K562 (cell line): ENCODE results near the gene RNF152. TPM values are rescaled to one million over a fixed set of nuclear protein-coding genes. Genes with fewer than 3 reads are reported as not detected.

Experiments used
- ATAC-seq: fragments of 200-7000 bp; cut with Tn5 transposase; 3 replicates; pipeline ENCODE4 v1.9.1; 2020; ENCODE audit warnings: moderate library complexity
- BruUV-seq: library from RNA; stranded (reverse); fragments of 400-500 nt; replicated peaks from 2 replicates; lab custom pipeline; 2021; lab: Mats Ljungman, UMichigan
- CTCF ChIA-PET: fragments of 300-600 bp; formaldehyde crosslinking; extraction: SDS; loops from one replicate; lab custom pipeline; 2021; ENCODE audit warnings: low intra/inter-chr PET ratio; lab: Yijun Ruan, JAX
- POLR2A ChIA-PET: fragments of 300-600, 350-650 bp; sonication (Branson Sonifier 250); formaldehyde crosslinking; extraction: SDS; loops from one replicate; lab custom pipeline; 2021; ENCODE audit warnings: antibody characterized with exemption, inconsistent platforms; lab: Yijun Ruan, JAX
- DNase-seq, 4 experiments: peaks; one replicate each; pipeline versions ENCODE4 v3.0.0 to v3.0.0-alpha.2; 2011 to 2018; ENCODE audit warnings: low spot score in 3 of 4, mixed read lengths in 3 of 4; ENCODE audit errors: extremely low read depth in 1 of 4
- FAIRE-seq: peaks from 2 replicates; lab custom pipeline; 2011; peaks lifted over from hg19 to GRCh38; lab: Jason Lieb, UNC
- H2AFZ ChIP-seq: 2 replicates; pipeline ENCODE4 v1.6.0; 2011; ENCODE audit warnings: low read depth, low read length, control low read depth, inconsistent platforms
- H3K27ac ChIP-seq: fragments of 200-600 bp; 3 replicates; pipeline ENCODE4 v1.8.0; 2011; ENCODE audit warnings: low read depth, mild to moderate bottlenecking, control low read depth, inconsistent platforms, low read length, moderate library complexity, mixed read lengths; ENCODE audit errors: extremely low read depth
- H3K27me3 ChIP-seq, 2 experiments: fragments of 300-600 bp in 1 of 2; 2 replicates in 1 of 2; 3 replicates in 1 of 2; pipeline versions ENCODE4 v1.6.0 to v1.8.0; 2011; ENCODE audit warnings: inconsistent platforms in 2 of 2, low read length in 2 of 2, mild to moderate bottlenecking in 1 of 2, mixed read lengths in 1 of 2, moderate library complexity in 1 of 2; ENCODE audit not compliant: control insufficient read depth in 2 of 2, insufficient read depth in 2 of 2
- H3K36me3 ChIP-seq: fragments of 300-600 bp; 3 replicates; pipeline ENCODE4 v1.8.0; 2011; ENCODE audit warnings: mild to moderate bottlenecking, low read length, inconsistent platforms; ENCODE audit not compliant: control insufficient read depth, insufficient read depth
- H3K4me1 ChIP-seq, 2 experiments: fragments of 200-600 bp in 1 of 2; replicated peaks in 1 of 2; 2 replicates in 1 of 2; 3 replicates in 1 of 2; pipeline versions ENCODE4 v1.5.1 to v1.8.0; 2011; ENCODE audit warnings: inconsistent platforms in 2 of 2, low read length in 2 of 2, mild to moderate bottlenecking in 1 of 2, mixed read lengths in 1 of 2, moderate library complexity in 1 of 2; ENCODE audit not compliant: control insufficient read depth in 2 of 2, insufficient read depth in 2 of 2
- H3K4me2 ChIP-seq: 2 replicates; pipeline ENCODE4 v1.6.1; 2011; ENCODE audit warnings: low read length, control low read depth, inconsistent platforms, mixed read lengths; ENCODE audit not compliant: insufficient read depth
- H3K4me3 ChIP-seq: fragments of 200-600 bp; sonication (generic), shearing (Covaris generic); 2 replicates; pipeline ENCODE4 v1.5.1; 2016; ENCODE audit warnings: control low read depth, inconsistent platforms
- H3K79me2 ChIP-seq: fragments of 200-600 bp; 3 replicates; pipeline ENCODE4 v1.8.0; 2011; ENCODE audit warnings: low read length, inconsistent platforms; ENCODE audit not compliant: control insufficient read depth, insufficient read depth
- H3K9ac ChIP-seq, 2 experiments: 2 replicates each; pipeline versions ENCODE4 v1.6.0 to v1.6.1; 2011; ENCODE audit warnings: low read depth in 2 of 2, low read length in 2 of 2, control low read depth in 1 of 2, inconsistent platforms in 1 of 2, mild to moderate bottlenecking in 1 of 2, mixed read lengths in 1 of 2; ENCODE audit not compliant: insufficient read depth in 1 of 2
- H3K9me1 ChIP-seq: one replicate; pipeline ENCODE4 v1.6.0; 2011; ENCODE audit warnings: inconsistent platforms, mild to moderate bottlenecking, low read length, moderate library complexity; ENCODE audit not compliant: control insufficient read depth, insufficient read depth
- H3K9me3 ChIP-seq: replicated peaks from 2 replicates; pipeline ENCODE4 v1.5.1; 2011; ENCODE audit warnings: low read depth, low read length, inconsistent platforms; ENCODE audit not compliant: control insufficient read depth, insufficient read depth
- H4K20me1 ChIP-seq: replicated peaks from 2 replicates; pipeline ENCODE4 v1.6.1; 2011; ENCODE audit warnings: low read length, inconsistent platforms, mixed read lengths; ENCODE audit not compliant: control insufficient read depth, insufficient read depth
- HMGN3 ChIP-seq: IDR thresholded peaks from 2 replicates; pipeline ENCODE4 v1.6.1; 2011; ENCODE audit warnings: borderline replicate concordance, low read depth, mild to moderate bottlenecking, mixed read lengths, low read length; ENCODE audit not compliant: insufficient read length; ENCODE audit errors: extremely low read depth
- IFI16 ChIP-seq: fragments of 250-450 bp; sonication (Bioruptor Pico); IDR thresholded peaks from 2 replicates; pipeline ENCODE4 v2.1.2; 2022; ENCODE audit warnings: mild to moderate bottlenecking, inconsistent platforms
- PRDM10 ChIP-seq: fragments of 450-650 bp; IDR thresholded peaks from 2 replicates; pipeline ENCODE4 v1.6.1; 2018; ENCODE audit not compliant: partially characterized antibody
- ZNF165 ChIP-seq: fragments of 250-450 bp; sonication (Bioruptor Pico); IDR thresholded peaks from 2 replicates; pipeline ENCODE4 v1.4.0; 2020; ENCODE audit warnings: borderline replicate concordance
- WGBS: fragments of 100-300 bp; shearing (Covaris generic); methylation state at CpG from one replicate; pipeline ENCODE4 v1.1.6; 2016; ENCODE audit warnings: low coverage, mixed read lengths; ENCODE audit not compliant: insufficient coverage; ENCODE audit errors: missing lambda C conversion rate; 5-methylcytosine and 5-hydroxymethylcytosine counted together
- in situ Hi-C: fragments of 300-500 bp; cut with MboI; formaldehyde crosslinking; loops from 4 replicates; pipeline ENCODE4 v1.15.0; 2018; ENCODE audit warnings: inconsistent platforms, mixed read lengths
- intact Hi-C: fragments of 100-400 bp; cut with micrococcal nuclease; formaldehyde crosslinking; loops from 2 replicates; pipeline ENCODE4 v1.14.2; 2022
- polyA plus RNA-seq, 8 experiments: library from polyadenylated mRNA; depleted of rRNA in 4 of 8; stranded (reverse) in 5 of 8; unstranded in 3 of 8; fragments of >200 nt; fragmentation: Nextera tagmentation in 2 of 8; fragmentation: Illumina TruSeq in 1 of 8; extraction: Ambion mirVana in 2 of 8; extraction: Trizol in 1 of 8; gene quantifications; 2 replicates each; pipeline versions ENCODE4 v1.2.1 to v1.2.3, GENCODE V29; 2011 to 2014; ENCODE audit warnings: inconsistent platforms in 1 of 8, missing spikeins in 1 of 8
- total RNA-seq, 7 experiments: library from RNA; depleted of rRNA in 6 of 7; stranded (reverse); fragments of >200 nt in 6 of 7; fragmentation: Illumina TruSeq in 2 of 7; extraction: Trizol in 2 of 7; gene quantifications; 2 replicates each; pipeline versions ENCODE4 v1.2.1 to v1.2.3, GENCODE V29; 2011 to 2021; ENCODE audit warnings: low replicate concordance in 1 of 7

RNF152 gene
- total and polyA plus RNA-seq, 9 of the 15 experiments (the other 6 are each of a cell fraction or from before 2014, with no cell fraction given) = 0.04 to 0.05 TPM; not detected in 7

DNA sequence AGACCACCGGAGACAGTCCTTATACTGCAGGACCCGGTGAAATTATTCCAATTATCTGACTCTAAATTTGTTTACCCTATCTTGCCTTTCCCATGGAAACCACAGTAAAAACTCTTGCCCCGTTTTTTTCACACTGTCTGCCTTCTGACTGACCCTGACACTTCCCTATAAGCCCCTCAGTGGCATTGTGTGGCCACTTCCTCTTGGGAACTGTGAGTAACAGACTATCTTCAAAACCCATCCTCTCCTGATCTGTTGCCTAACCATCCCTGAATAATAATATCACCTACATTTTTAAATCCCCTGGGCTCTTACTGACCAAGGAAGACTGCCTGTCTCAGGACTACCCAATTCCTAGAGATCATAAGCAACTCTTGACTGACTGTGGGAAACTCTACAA is 42.6 kb upstream of the RNF152 start:
- no peak for FAIRE-seq
- H3K4me1 ChIP-seq = no peaks in the 10 kb centered on the region
- no peak overlapping the region for H3K9ac ChIP-seq
- no peaks in the 10 kb centered on the region; a peak in 1 of 5 replicates for H3K27me3 ChIP-seq
- H3K4me2 ChIP-seq = no peak overlapping the region
- no peaks in the 10 kb centered on the region for H3K9me1 ChIP-seq
- POLR2A ChIA-PET = no interaction called here
- H3K79me2 ChIP-seq = no peaks in the 10 kb centered on the region
- TF ChIP-seq PRDM10 (no peak), ZNF165 (CRISPR knock-in tag) (no peak), IFI16 (CRISPR knock-in tag) (no peak), HMGN3 (no peak)
- H3K27ac ChIP-seq = no peak overlapping the region
- intact Hi-C loops (no loop called here), in situ Hi-C loops (no loop called here)
- no peak for DNase-seq
- no TSS peak for BruUV-seq
- WGBS = 0% methylated on average over 3 of the region's 3 CpGs
- no peak overlapping the region for H3K4me3 ChIP-seq
- H2AFZ ChIP-seq = no peak overlapping the region
- H3K9me3 ChIP-seq = no peaks in the 10 kb centered on the region
- ATAC-seq = no peak
- CTCF ChIA-PET = no interaction called here
- H4K20me1 ChIP-seq = no peaks in the 10 kb centered on the region
- no peaks in the 10 kb centered on the region for H3K36me3 ChIP-seq
